Inferior parietal cortex (tissue), 1 donor: Measurements from ENCODE around the gene NMT2.

Source experiments
- DNase-seq: peaks from one replicate; pipeline ENCODE4 v3.0.0-alpha.2; 2016; ENCODE audit errors: extremely low spot score

The NMT2 gene

GRCh38 chr10:15141136-15142054, 27.1 kb downstream of the NMT2 start:
- peak; percentile 37 for DNase-seq

- peak; percentile 17 for DNase-seq
Observed at GRCh38 chr10:15140698-15141097, 27.8 kb downstream of the NMT2 start.

- DNase-seq: no peak
Observed at GRCh38 chr10:15137636-15138035, 30.9 kb downstream of the NMT2 start.

- no peak for DNase-seq
Observed at GRCh38 chr10:15137036-15137359, 31.5 kb downstream of the NMT2 start.

GRCh38 chr10:15136129-15137035, 32.1 kb downstream of the NMT2 start:
- DNase-seq: no peak

- no peak for DNase-seq
Observed at GRCh38 chr10:15131330-15131729, 37.2 kb downstream of the NMT2 start.

- no peak for DNase-seq
Observed at GRCh38 chr10:15124908-15125307, 43.6 kb downstream of the NMT2 start.

- DNase-seq: no peak
Observed at GRCh38 chr10:15124190-15124589, 44.3 kb downstream of the NMT2 start.

GRCh38 chr10:15123749-15124184, 44.7 kb downstream of the NMT2 start:
- DNase-seq: no peak

- DNase-seq: no peak
Observed at GRCh38 chr10:15122477-15123030, 45.9 kb downstream of the NMT2 start.

GRCh38 chr10:15121707-15122106, 46.8 kb downstream of the NMT2 start:
- DNase-seq: no peak

GRCh38 chr10:15120523-15120922, 48.0 kb downstream of the NMT2 start:
- DNase-seq: no peak

- no peak for DNase-seq
Observed at GRCh38 chr10:15118615-15119014, 49.9 kb downstream of the NMT2 start.

- DNase-seq: no peak
Observed at GRCh38 chr10:15116225-15116624, 52.3 kb downstream of the NMT2 start.

- DNase-seq: no peak
Observed at GRCh38 chr10:15113766-15114165, 54.7 kb downstream of the NMT2 start.

- no peak for DNase-seq
Observed at GRCh38 chr10:15112657-15113056, 55.8 kb downstream of the NMT2 start.

GRCh38 chr10:15106352-15107013, 62.0 kb downstream of the NMT2 start:
- peak; percentile 82 for DNase-seq

GRCh38 chr10:15103513-15103912, 65.0 kb downstream of the NMT2 start:
- no peak for DNase-seq

- no peak for DNase-seq
Observed at GRCh38 chr10:15099886-15100285, 68.6 kb downstream of the NMT2 start.

GRCh38 chr10:15097011-15097812, 71.3 kb downstream of the NMT2 start, which contains the start of gene RPP38:
TSS of gene RPP38 (plus strand) at chr10:15097355. CDS start at chr10:15103315, 5,960 bp downstream.
- peak; percentile 94 for DNase-seq

GRCh38 chr10:15096661-15097010, 71.9 kb downstream of the NMT2 start:
- DNase-seq: no peak
